Uterus (tissue), 4 donors: ENCODE measurements around the gene GKN1. TPM values are rescaled to one million over a fixed set of nuclear protein-coding genes. Genes with fewer than 3 reads are reported as not detected.

Experiments used
- DNase-seq, 2 donors: peaks; one replicate each; pipeline ENCODE4 v3.0.0-alpha.2; 2019 to 2020
- H3K27ac ChIP-seq, 2 donors: fragments of 200-600 bp; sonication (generic); 1 replicate in 1 of 2; 2 replicates in 1 of 2; pipeline ENCODE4 v1.5.1; 2016 to 2018
- H3K27me3 ChIP-seq, 2 donors: fragments of 200-600 bp; sonication (generic); one replicate each; pipeline ENCODE4 v1.5.1; 2018 to 2019; ENCODE audit warnings: control low read depth in 1 of 2
- H3K36me3 ChIP-seq, 2 donors: fragments of 200-600 bp; sonication (generic); one replicate each; pipeline ENCODE4 v1.5.1; 2019; ENCODE audit warnings: control low read depth in 1 of 2
- H3K4me1 ChIP-seq, 2 donors: fragments of 200-600 bp; sonication (generic); one replicate each; pipeline ENCODE4 v1.5.1; 2018 to 2019; ENCODE audit warnings: control low read depth in 1 of 2
- H3K4me3 ChIP-seq, 2 donors: fragments of 200-600 bp; sonication (generic); 1 replicate in 1 of 2; 2 replicates in 1 of 2; pipeline ENCODE4 v1.5.1; 2018 to 2019; ENCODE audit warnings: mild to moderate bottlenecking in 1 of 2
- H3K9me3 ChIP-seq, 2 donors: fragments of 200-600 bp; sonication (generic); one replicate each; pipeline ENCODE4 v1.5.1; 2019; ENCODE audit warnings: control low read depth in 1 of 2
- POLR2A ChIP-seq, 2 donors: fragments of 450-650 bp; IDR thresholded peaks; one replicate each; pipeline ENCODE4 v1.6.1; 2016; ENCODE audit warnings: antibody characterized with exemption in 2 of 2, mild to moderate bottlenecking in 1 of 2, moderate library complexity in 1 of 2
- intact Hi-C: fragments of 100-400 bp; cut with DNase I; formaldehyde crosslinking; loops from one replicate; pipeline ENCODE4 v1.15.1; 2023; ENCODE audit warnings: low total_unique reads
- total RNA-seq, 4 donors: library from RNA; depleted of rRNA in 3 of 4; stranded (reverse); fragments of >200 nt in 3 of 4; gene quantifications; one replicate each; pipeline versions ENCODE4 v1.1.0 to v1.2.4, GENCODE V29; 2014 to 2023
- TF ChIP-seq, protein P1 (sequence below), 4 experiments: fragments of 200-600 bp in 2 of 4; fragments of 450-650 bp in 2 of 4; sonication (generic) in 2 of 4; IDR thresholded peaks; one replicate each; pipeline ENCODE4 v1.5.1; 2016 to 2019; ENCODE audit warnings: antibody characterized with exemption in 4 of 4, mild to moderate bottlenecking in 2 of 4, moderate library complexity in 1 of 4
- donor health status: DM: yes; HTN: yes; CAD: no.

The GKN1 gene
- total RNA-seq, 4 donors from 2014 or later = not detected

DNA sequence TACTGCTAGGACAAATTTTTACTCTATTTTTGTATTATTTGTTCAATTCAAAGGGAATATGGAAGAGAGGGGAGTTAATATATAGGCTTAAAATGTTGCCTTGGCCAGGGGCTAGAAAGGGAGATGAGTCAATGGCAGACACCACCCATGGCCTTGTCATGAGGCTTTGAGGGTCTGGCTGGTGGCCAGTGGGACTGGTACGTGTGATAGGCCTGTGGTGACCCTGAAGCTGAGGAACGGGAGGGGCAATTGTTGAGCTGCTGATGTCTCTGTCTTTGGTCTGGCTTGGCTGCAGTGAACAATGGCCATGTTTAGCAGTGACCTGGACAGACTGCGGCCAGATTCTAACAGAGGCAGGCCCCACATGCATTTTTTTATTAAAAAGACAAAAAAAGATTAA, 18.5 kb downstream of the GKN1 start:
- no peak overlapping the region for H3K27ac ChIP-seq
- H3K27me3 ChIP-seq = no peaks in the 10 kb centered on the region
- no peak overlapping the region for H3K4me3 ChIP-seq
- intact Hi-C loops = no loop called here
- H3K9me3 ChIP-seq = no peaks in the 10 kb centered on the region
- H3K4me1 ChIP-seq = no peaks in the 10 kb centered on the region
- DNase-seq = no peak
- no peaks in the 10 kb centered on the region for H3K36me3 ChIP-seq
- no peak for TF ChIP-seq POLR2A (IDR thresholded peaks at IDR 0.05)
- TF ChIP-seq, protein P1, sequence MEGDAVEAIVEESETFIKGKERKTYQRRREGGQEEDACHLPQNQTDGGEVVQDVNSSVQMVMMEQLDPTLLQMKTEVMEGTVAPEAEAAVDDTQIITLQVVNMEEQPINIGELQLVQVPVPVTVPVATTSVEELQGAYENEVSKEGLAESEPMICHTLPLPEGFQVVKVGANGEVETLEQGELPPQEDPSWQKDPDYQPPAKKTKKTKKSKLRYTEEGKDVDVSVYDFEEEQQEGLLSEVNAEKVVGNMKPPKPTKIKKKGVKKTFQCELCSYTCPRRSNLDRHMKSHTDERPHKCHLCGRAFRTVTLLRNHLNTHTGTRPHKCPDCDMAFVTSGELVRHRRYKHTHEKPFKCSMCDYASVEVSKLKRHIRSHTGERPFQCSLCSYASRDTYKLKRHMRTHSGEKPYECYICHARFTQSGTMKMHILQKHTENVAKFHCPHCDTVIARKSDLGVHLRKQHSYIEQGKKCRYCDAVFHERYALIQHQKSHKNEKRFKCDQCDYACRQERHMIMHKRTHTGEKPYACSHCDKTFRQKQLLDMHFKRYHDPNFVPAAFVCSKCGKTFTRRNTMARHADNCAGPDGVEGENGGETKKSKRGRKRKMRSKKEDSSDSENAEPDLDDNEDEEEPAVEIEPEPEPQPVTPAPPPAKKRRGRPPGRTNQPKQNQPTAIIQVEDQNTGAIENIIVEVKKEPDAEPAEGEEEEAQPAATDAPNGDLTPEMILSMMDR (IDR thresholded peaks at IDR 0.05) = no peak

DNA sequence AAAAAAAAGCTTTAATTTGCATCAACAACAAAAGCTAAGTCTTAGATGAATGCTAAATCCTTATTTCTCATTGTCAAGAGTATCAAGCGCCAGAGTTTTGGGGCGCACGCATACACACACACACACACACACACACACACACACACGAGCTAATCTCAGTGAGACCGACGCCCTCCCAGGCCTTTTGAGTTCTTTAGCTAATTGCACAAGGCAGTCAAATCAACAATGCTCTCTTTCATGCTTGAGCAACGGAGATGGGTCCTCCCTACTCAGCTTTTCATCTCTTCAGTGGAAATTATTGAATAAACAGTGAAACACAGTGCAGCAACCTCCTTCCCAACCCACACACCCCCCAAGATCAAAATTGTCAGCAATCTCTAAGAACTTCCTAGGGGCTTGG, 19.2 kb downstream of the GKN1 start:
- no peaks in the 10 kb centered on the region for H3K9me3 ChIP-seq
- H3K27ac ChIP-seq = no peak overlapping the region
- no peaks in the 10 kb centered on the region for H3K36me3 ChIP-seq
- TF ChIP-seq POLR2A (IDR thresholded peaks at IDR 0.05) = no peak
- TF ChIP-seq, protein P1 (IDR thresholded peaks at IDR 0.05) = no peak
- H3K4me1 ChIP-seq = no peaks in the 10 kb centered on the region
- H3K4me3 ChIP-seq = no peak overlapping the region
- intact Hi-C loops = no loop called here
- DNase-seq = no peak
- H3K27me3 ChIP-seq = no peaks in the 10 kb centered on the region

- Histone ChIP-seq H3K27me3 (no peaks in the 10 kb centered on the region), H3K36me3 (no peaks in the 10 kb centered on the region), H3K4me1 (no peaks in the 10 kb centered on the region), H3K27ac (no peak overlapping the region), H3K4me3 (no peak overlapping the region), H3K9me3 (no peaks in the 10 kb centered on the region)
- intact Hi-C loops = no loop called here
- no peak for TF ChIP-seq POLR2A (IDR thresholded peaks at IDR 0.05)
- TF ChIP-seq, protein P1 (IDR thresholded peaks at IDR 0.05) = no peak
- peak in 1 of 2 donors; percentile 19 for DNase-seq
These were observed 20.4 kb downstream of the GKN1 start for GRCh38 chr2:68994864-68995263.

DNA sequence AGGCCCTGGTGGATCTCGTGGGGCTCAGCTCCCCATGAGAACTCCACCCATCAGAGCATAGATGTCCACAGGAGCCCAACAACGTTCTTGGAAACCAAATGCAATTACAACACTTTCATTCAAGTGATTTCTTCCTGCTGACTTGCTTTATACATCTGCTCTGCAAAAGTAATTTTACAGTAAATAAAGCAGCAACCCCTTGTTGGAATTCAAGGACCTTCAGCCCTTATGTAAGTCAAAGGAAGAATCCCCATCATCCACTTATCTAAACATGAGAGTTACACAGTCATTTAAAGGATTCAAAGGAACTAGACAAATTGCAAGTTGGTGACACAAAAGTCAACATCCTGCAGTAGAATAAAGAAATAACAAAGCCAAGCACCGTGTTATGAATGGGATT, 21.5 kb downstream of the GKN1 start:
- H3K4me3 ChIP-seq = no peak overlapping the region
- no peaks in the 10 kb centered on the region for H3K36me3 ChIP-seq
- TF ChIP-seq, protein P1 (IDR thresholded peaks at IDR 0.05) = no peak
- TF ChIP-seq POLR2A (IDR thresholded peaks at IDR 0.05) = no peak
- H3K9me3 ChIP-seq = no peaks in the 10 kb centered on the region
- intact Hi-C loops = no loop called here
- H3K4me1 ChIP-seq = no peaks in the 10 kb centered on the region
- no peaks in the 10 kb centered on the region for H3K27me3 ChIP-seq
- H3K27ac ChIP-seq = no peak overlapping the region
- no peak for DNase-seq

DNA sequence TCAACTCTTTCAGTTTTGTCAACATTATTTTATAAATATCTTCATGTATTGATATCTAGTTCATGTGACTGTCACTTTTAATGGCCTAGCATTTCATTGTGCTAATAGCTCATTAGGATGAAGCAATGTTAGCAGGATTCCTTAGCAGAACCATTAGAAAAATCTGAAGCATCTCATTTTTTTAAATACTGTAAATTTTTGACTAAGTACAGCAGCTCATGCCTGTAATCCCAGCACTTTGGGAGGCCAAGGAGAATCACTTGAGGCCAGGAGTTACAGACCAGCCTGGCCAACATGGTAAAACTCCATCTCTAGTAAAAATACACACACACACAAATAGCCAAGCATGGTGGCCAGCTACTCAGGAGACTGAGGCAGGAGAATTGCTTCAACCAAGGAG, 23.0 kb downstream of the GKN1 start:
- Histone ChIP-seq H3K4me3 (no peak overlapping the region), H3K27ac (no peak overlapping the region), H3K36me3 (no peaks in the 10 kb centered on the region), H3K27me3 (no peaks in the 10 kb centered on the region), H3K9me3 (no peaks in the 10 kb centered on the region), H3K4me1 (no peaks in the 10 kb centered on the region)
- DNase-seq = no peak
- intact Hi-C loops = no loop called here
- TF ChIP-seq POLR2A (IDR thresholded peaks at IDR 0.05) = no peak
- TF ChIP-seq, protein P1 (IDR thresholded peaks at IDR 0.05) = no peak
